ENCODE results near the gene FAM50B.

Gene FAM50B, protein sequence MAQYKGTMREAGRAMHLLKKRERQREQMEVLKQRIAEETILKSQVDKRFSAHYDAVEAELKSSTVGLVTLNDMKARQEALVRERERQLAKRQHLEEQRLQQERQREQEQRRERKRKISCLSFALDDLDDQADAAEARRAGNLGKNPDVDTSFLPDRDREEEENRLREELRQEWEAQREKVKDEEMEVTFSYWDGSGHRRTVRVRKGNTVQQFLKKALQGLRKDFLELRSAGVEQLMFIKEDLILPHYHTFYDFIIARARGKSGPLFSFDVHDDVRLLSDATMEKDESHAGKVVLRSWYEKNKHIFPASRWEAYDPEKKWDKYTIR

DNA sequence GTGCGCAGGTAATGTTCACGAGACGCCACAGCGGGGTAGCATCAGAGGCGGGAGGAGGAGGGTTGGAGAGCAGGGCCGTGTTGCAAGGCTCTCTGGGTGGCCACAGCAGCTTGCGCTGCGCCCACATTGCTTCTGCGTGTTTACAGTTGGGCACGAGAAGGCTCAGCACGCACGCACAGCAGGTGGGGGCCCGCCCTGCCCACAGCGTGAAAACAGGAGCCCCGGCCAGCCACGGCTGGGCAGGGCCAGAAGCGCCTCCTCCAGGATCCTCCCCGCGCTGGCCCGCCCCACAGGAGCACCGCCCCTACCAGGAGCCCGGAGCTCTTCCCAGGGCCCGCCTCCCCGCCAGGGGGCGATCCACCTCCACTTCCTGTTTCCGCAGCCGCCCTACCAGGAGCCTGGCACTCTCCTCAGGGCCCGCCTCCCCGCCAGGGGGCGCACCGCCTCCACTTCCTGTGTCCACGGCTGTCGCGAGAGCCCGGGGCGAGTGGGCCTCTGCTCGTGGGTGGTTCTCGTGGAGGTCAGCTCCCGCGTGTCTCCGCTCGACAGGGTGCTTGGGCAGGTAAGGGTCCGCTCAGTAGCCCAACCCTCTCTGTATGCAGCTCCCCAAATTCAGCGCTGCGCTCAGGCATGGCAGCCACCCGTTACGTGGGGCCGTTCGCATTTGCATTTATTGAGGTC is at the start of gene FAM50B:
TSS of gene FAM50B (plus strand) at position 449 of the 681 bp plus-strand sequence. CDS start 439 bp downstream, outside the sequence.
- DNase-seq (ENCODE audit: low read depth) = no peak
- peak within 1 kb of the TSS; percentile 62 for H3K4me3 ChIP-seq (ENCODE audit: low read length)
- TF ChIP-seq, protein P1, sequence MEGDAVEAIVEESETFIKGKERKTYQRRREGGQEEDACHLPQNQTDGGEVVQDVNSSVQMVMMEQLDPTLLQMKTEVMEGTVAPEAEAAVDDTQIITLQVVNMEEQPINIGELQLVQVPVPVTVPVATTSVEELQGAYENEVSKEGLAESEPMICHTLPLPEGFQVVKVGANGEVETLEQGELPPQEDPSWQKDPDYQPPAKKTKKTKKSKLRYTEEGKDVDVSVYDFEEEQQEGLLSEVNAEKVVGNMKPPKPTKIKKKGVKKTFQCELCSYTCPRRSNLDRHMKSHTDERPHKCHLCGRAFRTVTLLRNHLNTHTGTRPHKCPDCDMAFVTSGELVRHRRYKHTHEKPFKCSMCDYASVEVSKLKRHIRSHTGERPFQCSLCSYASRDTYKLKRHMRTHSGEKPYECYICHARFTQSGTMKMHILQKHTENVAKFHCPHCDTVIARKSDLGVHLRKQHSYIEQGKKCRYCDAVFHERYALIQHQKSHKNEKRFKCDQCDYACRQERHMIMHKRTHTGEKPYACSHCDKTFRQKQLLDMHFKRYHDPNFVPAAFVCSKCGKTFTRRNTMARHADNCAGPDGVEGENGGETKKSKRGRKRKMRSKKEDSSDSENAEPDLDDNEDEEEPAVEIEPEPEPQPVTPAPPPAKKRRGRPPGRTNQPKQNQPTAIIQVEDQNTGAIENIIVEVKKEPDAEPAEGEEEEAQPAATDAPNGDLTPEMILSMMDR (conservative IDR thresholded peaks at IDR 0.05; ENCODE audit: low read depth, low read length) = peak; percentile 80

DNA sequence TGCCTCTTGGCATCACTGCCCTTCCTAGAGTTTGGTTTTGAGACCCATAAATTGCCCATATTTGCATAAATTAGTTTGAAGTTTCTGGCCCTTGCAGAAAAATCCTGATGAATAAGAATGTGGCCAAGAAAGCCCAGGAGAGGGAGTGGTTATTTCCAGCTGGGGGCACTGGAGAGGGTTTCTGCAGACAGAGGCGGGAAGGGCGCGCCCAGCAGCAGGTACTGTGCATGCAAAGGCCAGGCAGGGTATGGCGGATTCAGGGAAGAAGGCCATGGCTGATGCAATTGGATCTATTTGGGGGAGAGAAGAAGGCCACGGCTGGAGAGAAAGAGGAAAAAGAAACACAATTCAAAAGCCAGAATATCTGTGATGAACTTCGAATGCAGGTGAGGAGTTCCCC is 49.5 kb upstream of the FAM50B start:
- H3K4me3 ChIP-seq (ENCODE audit: low read length) = no peak overlapping the region
- TF ChIP-seq, protein P1 (conservative IDR thresholded peaks at IDR 0.05; ENCODE audit: low read depth, low read length) = no peak

DNA sequence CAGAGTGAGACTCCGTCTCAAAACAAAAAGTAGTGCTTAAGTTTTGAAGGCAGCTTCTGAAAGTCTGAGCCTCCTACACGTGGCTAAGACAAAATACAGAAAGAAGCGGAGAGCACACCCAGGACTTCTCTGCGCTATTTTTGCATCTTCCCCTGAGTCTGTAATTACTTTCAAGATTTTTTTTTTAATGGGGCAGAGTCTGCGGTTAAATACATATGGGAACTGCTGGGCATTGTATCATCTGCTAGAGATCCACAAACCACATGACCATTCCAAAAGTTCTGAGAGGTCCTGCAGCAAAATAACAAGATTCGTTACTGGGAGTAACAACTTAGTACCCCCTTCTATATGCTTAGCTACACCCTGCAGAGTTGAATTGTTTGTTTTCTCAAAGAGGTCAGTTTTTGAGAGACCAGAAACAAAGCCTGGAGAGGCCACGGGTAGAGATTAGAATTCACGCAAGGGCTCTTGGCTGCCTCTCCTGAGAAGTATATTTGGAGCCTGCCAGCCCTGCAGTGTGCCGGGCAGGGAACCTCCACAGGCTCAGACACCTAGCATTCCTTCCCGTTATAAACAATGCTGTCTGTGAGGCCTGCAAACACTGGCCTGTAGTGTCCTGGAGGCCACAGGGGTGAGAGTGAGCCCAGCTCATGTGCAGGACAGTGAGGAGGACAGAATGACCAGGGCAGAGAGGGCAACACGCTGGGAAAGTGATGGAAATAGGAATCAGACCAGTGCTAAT is 48.2 kb upstream of the FAM50B start:
- TF ChIP-seq, protein P1 (conservative IDR thresholded peaks at IDR 0.05; ENCODE audit: low read depth, low read length) = no peak
- no peak overlapping the region for H3K4me3 ChIP-seq (ENCODE audit: low read length)
- DNase-seq (ENCODE audit: low read depth) = no peak

More for the DNA sequence above, 49.5 kb upstream of the FAM50B start:
- DNase-seq (ENCODE audit: low read depth) = no peak

DNA sequence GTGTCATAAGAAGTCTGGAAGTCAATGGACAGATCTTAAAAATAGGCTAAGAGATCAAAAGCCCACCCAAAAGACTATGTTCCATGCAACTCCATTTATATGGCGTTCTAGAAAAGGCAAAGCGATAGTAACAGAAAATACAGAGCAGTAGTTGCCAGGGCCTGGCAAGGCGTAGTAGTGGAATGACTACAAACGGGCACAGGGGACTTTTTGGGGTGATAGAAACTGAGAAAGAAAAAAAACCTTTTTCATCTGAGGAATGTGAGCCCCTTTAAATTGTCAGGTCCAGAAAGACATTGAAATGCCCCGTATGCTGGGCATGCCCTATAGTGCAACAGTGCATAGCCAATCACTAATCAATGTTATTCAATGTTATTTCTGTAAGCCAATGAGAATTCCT is 47.2 kb upstream of the FAM50B start:
- no peak overlapping the region for H3K4me3 ChIP-seq (ENCODE audit: low read length)
- no peak for DNase-seq (ENCODE audit: low read depth)
- TF ChIP-seq, protein P1 (conservative IDR thresholded peaks at IDR 0.05; ENCODE audit: low read depth, low read length) = no peak

DNA sequence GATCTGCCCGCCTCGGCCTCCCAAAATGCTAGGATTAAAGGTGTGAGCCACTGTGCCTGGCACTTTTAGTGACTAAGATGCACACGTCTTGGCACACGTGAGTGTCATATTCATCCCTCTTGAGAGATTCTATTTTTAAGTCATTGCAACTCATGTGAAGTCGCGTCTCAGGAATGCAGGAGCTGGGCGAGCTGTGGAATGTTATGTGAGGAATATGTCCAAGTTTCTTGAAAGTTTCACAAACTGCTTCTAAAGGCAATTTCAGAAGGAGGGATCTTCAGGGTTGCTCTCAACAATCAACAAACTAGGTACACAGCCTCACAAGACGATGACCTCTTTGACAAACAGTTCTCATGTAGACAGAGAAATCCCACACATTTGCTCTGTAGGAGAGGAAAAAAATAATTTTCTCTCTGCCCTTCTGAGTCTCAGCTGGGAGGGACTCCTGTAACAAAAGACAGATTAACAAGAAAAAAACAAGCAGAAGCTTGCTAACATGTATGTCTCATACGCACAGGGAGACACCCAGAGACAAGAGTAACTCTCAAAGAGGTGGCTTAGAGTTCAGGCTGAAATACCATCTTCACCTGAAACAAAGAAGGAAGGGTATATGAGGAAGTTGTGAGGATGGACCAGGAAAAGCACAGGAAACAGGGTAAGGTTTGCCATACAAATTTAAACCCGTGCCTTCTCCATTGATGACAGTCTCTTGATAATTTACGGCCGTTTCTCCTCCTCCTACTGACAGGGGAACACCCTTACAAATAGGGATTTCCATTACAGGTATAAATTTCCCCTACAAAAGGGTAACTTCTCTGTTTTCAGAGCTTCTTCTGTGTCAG is 45.3 kb upstream of the FAM50B start:
- TF ChIP-seq, protein P1 (conservative IDR thresholded peaks at IDR 0.05; ENCODE audit: low read depth, low read length) = no peak
- peak; percentile 99 for DNase-seq (ENCODE audit: low read depth)
- no peak overlapping the region for H3K4me3 ChIP-seq (ENCODE audit: low read length)

DNA sequence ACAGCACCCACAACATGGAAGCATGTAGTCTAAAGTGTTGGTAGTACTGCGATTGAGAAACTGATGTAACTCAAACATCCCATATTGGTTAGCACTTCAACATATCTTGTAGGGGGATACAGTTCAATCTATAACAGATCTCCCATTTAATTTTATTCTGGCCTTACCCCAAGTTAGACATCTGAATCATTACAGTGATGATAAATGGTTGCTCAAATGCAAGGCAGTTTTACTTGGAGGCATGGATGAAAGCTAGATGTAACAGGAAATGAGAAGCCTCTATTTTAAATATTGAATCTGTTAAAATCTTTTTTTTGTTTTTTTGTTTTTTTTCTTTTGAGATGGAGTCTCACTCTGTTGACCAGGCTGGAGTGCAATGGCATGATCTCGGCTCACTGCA is 44.2 kb upstream of the FAM50B start:
- TF ChIP-seq, protein P1 (conservative IDR thresholded peaks at IDR 0.05; ENCODE audit: low read depth, low read length) = no peak
- DNase-seq (ENCODE audit: low read depth) = no peak
- no peak overlapping the region for H3K4me3 ChIP-seq (ENCODE audit: low read length)

All from retinal pigment epithelial cell (primary cell).